Tibial nerve (tissue), 4 donors: ENCODE results near the gene NEMF. TPM values are rescaled to one million over a fixed set of nuclear protein-coding genes. Genes with fewer than 3 reads are reported as not detected.
"Not testable (repeated sequence)": the region's sequence is repeated elsewhere in the genome, so short reads cannot be mapped to it uniquely, and the experiment has no call there.

Experiments used
- DNase-seq, 2 donors: peaks; one replicate each; pipeline ENCODE4 v3.0.0-alpha.2; 2019; ENCODE audit warnings: low spot score in 2 of 2
- H3K27ac ChIP-seq, 4 donors: fragments of 200-600 bp; sonication (generic) in 3 of 4; one replicate each; pipeline ENCODE4 v1.5.1; 2017 to 2019; ENCODE audit warnings: mild to moderate bottlenecking in 1 of 4
- H3K27me3 ChIP-seq, 2 donors: fragments of 200-600 bp; sonication (generic) in 1 of 2; one replicate each; pipeline versions ENCODE4 v1.5.1 to v1.6.0; 2017 to 2019
- H3K36me3 ChIP-seq, 3 donors: fragments of 200-600 bp; sonication (generic); one replicate each; pipeline ENCODE4 v1.5.1; 2018 to 2019
- H3K4me1 ChIP-seq, 4 donors: fragments of 200-600 bp; sonication (generic) in 3 of 4; one replicate each; pipeline ENCODE4 v1.5.1; 2017 to 2019
- H3K4me3 ChIP-seq, 4 donors: fragments of 200-600 bp; sonication (generic) in 3 of 4; one replicate each; pipeline ENCODE4 v1.5.1; 2017 to 2019; ENCODE audit warnings: mild to moderate bottlenecking in 1 of 4, moderate library complexity in 1 of 4
- H3K9me3 ChIP-seq, 4 donors: fragments of 200-600 bp; sonication (generic) in 3 of 4; one replicate each; pipeline ENCODE4 v1.5.1; 2017 to 2019
- CTCF ChIP-seq, 5 experiments: fragments of 200-600 bp in 3 of 5; fragments of 450-650 bp in 2 of 5; sonication (generic) in 3 of 5; IDR thresholded peaks; one replicate each; pipeline ENCODE4 v1.5.1; 2016 to 2019; ENCODE audit warnings: antibody characterized with exemption in 5 of 5, mild to moderate bottlenecking in 3 of 5, moderate library complexity in 2 of 5
- EP300 ChIP-seq, 2 donors: sonication (generic); formaldehyde crosslinking; IDR thresholded peaks; one replicate each; pipeline ENCODE4 v1.6.1; 2017; ENCODE audit warnings: antibody characterized with exemption in 2 of 2, mild to moderate bottlenecking in 1 of 2
- POLR2A ChIP-seq, 2 donors: fragments of 450-650 bp; IDR thresholded peaks; one replicate each; pipeline ENCODE4 v1.6.1; 2017; ENCODE audit warnings: antibody characterized with exemption in 2 of 2, mild to moderate bottlenecking in 2 of 2, moderate library complexity in 2 of 2
- WGBS, 2 donors: methylation state at CpG; one replicate each; pipeline ENCODE4 v1.1.5; 2018; 5-methylcytosine and 5-hydroxymethylcytosine counted together
- small RNA-seq: library from RNA; depleted of rRNA; stranded (forward); fragments of <200 nt; gene quantifications from one replicate; pipeline ENCODE3, GENCODE V24; 2016
- total RNA-seq, 4 donors: library from RNA; depleted of rRNA; stranded (reverse); fragments of >200 nt; gene quantifications; one replicate each; pipeline ENCODE4 v1.1.0, GENCODE V29; 2016

Gene NEMF
- total RNA-seq, 4 donors from 2014 or later = 100 to 215 (median 138) TPM

GRCh38 chr14:49745191-49745590, 107.4 kb downstream of the NEMF start:
- Histone ChIP-seq H3K36me3 (peaks cover 0 to 92% (median 0%) of the 10 kb centered on the region in 3 donors), H3K9me3 (no peaks in the 10 kb centered on the region), H3K27me3 (no peaks in the 10 kb centered on the region), H3K4me1 (no peaks in the 10 kb centered on the region), H3K4me3 (no peak overlapping the region), H3K27ac (no peak overlapping the region)
- no peak for TF ChIP-seq EP300 (IDR thresholded peaks at IDR 0.05)
- TF ChIP-seq POLR2A (IDR thresholded peaks at IDR 0.05) = no peak
- TF ChIP-seq CTCF (IDR thresholded peaks at IDR 0.05) = no peak
- no peak for DNase-seq
- WGBS, 2 donors = 85 to 94% methylated on average over 1 of the region's 1 CpG

- not testable (repeated sequence) for H3K4me3 ChIP-seq, DNase-seq, H3K4me1 ChIP-seq, H3K27ac ChIP-seq, H3K27me3 ChIP-seq, H3K9me3 ChIP-seq
- peaks cover 0 to 56% (median 0%) of the 10 kb centered on the region in 3 donors for H3K36me3 ChIP-seq
- 94 to 97% methylated on average over 4 of the region's 4 CpGs for WGBS, 2 donors
Measured at GRCh38 chr14:49735669-49736068, 116.9 kb downstream of the NEMF start.

GRCh38 chr14:49733836-49734235, 118.8 kb downstream of the NEMF start:
- TF ChIP-seq EP300 (IDR thresholded peaks at IDR 0.05) (no peak), CTCF (IDR thresholded peaks at IDR 0.05) (no peak), POLR2A (IDR thresholded peaks at IDR 0.05) (no peak)

GRCh38 chr14:49732896-49733295, 119.7 kb downstream of the NEMF start:
- TF ChIP-seq POLR2A (IDR thresholded peaks at IDR 0.05) (no peak), EP300 (IDR thresholded peaks at IDR 0.05) (no peak), CTCF (IDR thresholded peaks at IDR 0.05) (no peak)
- DNase-seq = no peak
- H3K4me1 ChIP-seq = no peaks in the 10 kb centered on the region
- peaks cover 0 to 68% (median 0%) of the 10 kb centered on the region in 3 donors for H3K36me3 ChIP-seq
- no peak overlapping the region for H3K4me3 ChIP-seq
- peak overlapping the region in 1 of 4 donors; percentile 24 for H3K27ac ChIP-seq
- H3K27me3 ChIP-seq = no peaks in the 10 kb centered on the region
- 44 to 56% methylated on average over 3 of the region's 3 CpGs for WGBS, 2 donors
- no peaks in the 10 kb centered on the region for H3K9me3 ChIP-seq

More at GRCh38 chr14:49733836-49734235, 118.8 kb downstream of the NEMF start:
- H3K4me3 ChIP-seq = no peak overlapping the region
- no peaks in the 10 kb centered on the region for H3K9me3 ChIP-seq
- H3K27ac ChIP-seq = no peak overlapping the region
- H3K36me3 ChIP-seq = peaks cover 0 to 60% (median 0%) of the 10 kb centered on the region in 3 donors
- no peak for DNase-seq
- no peaks in the 10 kb centered on the region for H3K4me1 ChIP-seq
- no peaks in the 10 kb centered on the region for H3K27me3 ChIP-seq

Small RNA genes lying within 50 kb of the gene (small RNA-seq; reads per million reads assigned to genes)
- not detected for gene RF00019
- gene RN7SL2 = 1.8 reads per million, percentile 56 among the genes with 10 or more reads in this experiment
- gene RN7SL3 = not detected
- gene RNU6-189P = not detected
- not detected for gene RNU6-539P

Other genes with a start within 250 kb of the NEMF start
- 100 to 1,000 TPM; 132 to 206 (median 151) TPM for gene RPL36AL, start 232.2 kb downstream of the NEMF start, total RNA-seq
- 10 to 100 TPM; 21.0 to 24.3 (median 23.8) TPM for gene MGAT2, start 232.0 kb downstream of the NEMF start, total RNA-seq
- 10 to 100 TPM in 2 of 4 donors, 1 to 10 TPM in 2; 7.8 to 17.2 (median 9.6) TPM for gene DNAAF2, start 217.5 kb downstream of the NEMF start, total RNA-seq
- 1 to 10 TPM; 1.1 to 9.6 (median 1.9) TPM for gene POLE2, start 164.6 kb downstream of the NEMF start, total RNA-seq
- gene KLHDC1, start 159.7 kb downstream of the NEMF start, total RNA-seq = 10 to 100 TPM in 3 of 4 donors, 1 to 10 TPM in 1; 6.6 to 20.3 (median 16.1) TPM
- gene KLHDC2, start 84.6 kb downstream of the NEMF start, total RNA-seq = 10 to 100 TPM; 38.4 to 74.3 (median 66.2) TPM
- gene ARF6, start 40.3 kb upstream of the NEMF start, total RNA-seq = 10 to 100 TPM; 34.7 to 42.0 (median 35.7) TPM